Stomach (tissue), 4 donors: Measurements from ENCODE around the gene BFSP1.

Source experiments
- CTCF ChIP-seq, 7 experiments: fragments of 450-650 bp in 4 of 7; fragments of 200-600 bp in 3 of 7; sonication (generic) in 3 of 7; IDR thresholded peaks; one replicate each; pipeline ENCODE4 v1.5.1; 2016 to 2019; ENCODE audit warnings: antibody characterized with exemption in 7 of 7, control low read depth in 2 of 7, mild to moderate bottlenecking in 1 of 7
- POLR2A ChIP-seq, 4 donors: fragments of 450-650 bp; IDR thresholded peaks; one replicate each; pipeline ENCODE4 v1.6.1; 2016; ENCODE audit warnings: antibody characterized with exemption in 4 of 4, control low read depth in 2 of 4, mild to moderate bottlenecking in 1 of 4, moderate library complexity in 1 of 4

- no peak for TF ChIP-seq POLR2A (IDR thresholded peaks at IDR 0.05)
- TF ChIP-seq CTCF (IDR thresholded peaks at IDR 0.05), result no peak
Observed at GRCh38 chr20:17542481-17542880, 11.3 kb upstream of the BFSP1 start.
